HEK293 (cell line): ENCODE data around the gene FRMD5.
"Not testable (repeated sequence)": the region's sequence is repeated elsewhere in the genome, so short reads cannot be mapped to it uniquely, and the experiment has no call there.

Experiments used
- CTCF ChIA-PET: fragments of 350-600 bp; formaldehyde crosslinking; extraction: SDS; loops from one replicate; lab custom pipeline; 2021; ENCODE audit warnings: antibody characterized with exemption; lab: Yijun Ruan, JAX
- POLR2A ChIA-PET: fragments of 300-600 bp; formaldehyde crosslinking; extraction: SDS; loops from one replicate; lab custom pipeline; 2020; ENCODE audit warnings: antibody characterized with exemption, inconsistent platforms; lab: Yijun Ruan, JAX
- H3K27ac ChIP-seq: fragments of 200-500 bp; sonication (Bioruptor generic); 2 replicates; pipeline ENCODE4 v1.5.1; 2014; ENCODE audit warnings: low read depth, low read length, control low read depth, inconsistent platforms; ENCODE audit errors: extremely low read depth
- H3K36me3 ChIP-seq, 2 experiments: fragments of 200-500 bp in 1 of 2; sonication (Bioruptor generic) in 1 of 2; 1 replicate in 1 of 2; 2 replicates in 1 of 2; pipeline ENCODE4 v1.5.1; 2014 to 2017; ENCODE audit warnings: inconsistent platforms in 2 of 2, low read length in 2 of 2; ENCODE audit not compliant: control insufficient read depth in 2 of 2, insufficient read depth in 1 of 2
- H3K4me1 ChIP-seq: fragments of 200-500 bp; sonication (Bioruptor generic); 2 replicates; pipeline ENCODE4 v1.5.1; 2014; ENCODE audit warnings: mild to moderate bottlenecking, low read length, inconsistent platforms; ENCODE audit not compliant: control insufficient read depth, insufficient read depth
- H3K4me3 ChIP-seq: 2 replicates; pipeline ENCODE4 v1.5.1; 2011; ENCODE audit warnings: low read depth, mild to moderate bottlenecking, control low read depth, low read length, moderate library complexity
- H3K9me3 ChIP-seq: fragments of 200-500 bp; sonication (Bioruptor generic); 2 replicates; pipeline ENCODE4 v1.5.1; 2014; ENCODE audit warnings: low read depth, low read length, inconsistent platforms; ENCODE audit not compliant: control insufficient read depth, insufficient read depth
- EGR2 ChIP-seq: fragments of 450-650 bp; formaldehyde crosslinking; IDR thresholded peaks from 2 replicates; pipeline ENCODE4 v1.5.1; 2016; ENCODE audit warnings: low read depth, missing biosample characterization, missing genetic modification characterization
- GLIS1 ChIP-seq: fragments of 450-650 bp; formaldehyde crosslinking; IDR thresholded peaks from 2 replicates; pipeline ENCODE4 v1.5.1; 2016; ENCODE audit warnings: missing biosample characterization, missing genetic modification characterization
- IKZF3 ChIP-seq: fragments of 450-650 bp; IDR thresholded peaks from 2 replicates; pipeline ENCODE4 v1.5.0; 2018; ENCODE audit warnings: missing biosample characterization, mild to moderate bottlenecking, missing genetic modification characterization, moderate library complexity
- MZF1 ChIP-seq: fragments of 450-650 bp; formaldehyde crosslinking; IDR thresholded peaks from 2 replicates; pipeline ENCODE4 v1.5.1; 2017; ENCODE audit warnings: missing biosample characterization, missing genetic modification characterization, borderline replicate concordance
- OSR2 ChIP-seq: fragments of 450-650 bp; formaldehyde crosslinking; IDR thresholded peaks from 2 replicates; pipeline ENCODE4 v1.5.1; 2016; ENCODE audit warnings: missing biosample characterization, missing genetic modification characterization
- SP7 ChIP-seq: fragments of 450-650 bp; formaldehyde crosslinking; IDR thresholded peaks from 2 replicates; pipeline ENCODE4 v1.5.1; 2016; ENCODE audit warnings: missing biosample characterization, missing genetic modification characterization
- ZBTB20 ChIP-seq: fragments of 450-650 bp; formaldehyde crosslinking; IDR thresholded peaks from 2 replicates; pipeline ENCODE4 v1.5.1; 2016; ENCODE audit warnings: missing biosample characterization, missing genetic modification characterization
- ZBTB48 ChIP-seq: fragments of 450-650 bp; formaldehyde crosslinking; IDR thresholded peaks from 2 replicates; pipeline ENCODE4 v1.5.1; 2016; ENCODE audit warnings: missing biosample characterization, missing genetic modification characterization
- ZNF155 ChIP-seq: fragments of 450-650 bp; formaldehyde crosslinking; IDR thresholded peaks from 2 replicates; pipeline ENCODE4 v1.5.1; 2016; ENCODE audit warnings: missing biosample characterization, missing genetic modification characterization
- ZNF174 ChIP-seq: fragments of 450-650 bp; formaldehyde crosslinking; IDR thresholded peaks from 2 replicates; pipeline ENCODE4 v1.5.0; 2017; ENCODE audit warnings: missing biosample characterization, mild to moderate bottlenecking, missing genetic modification characterization
- ZNF19 ChIP-seq: fragments of 450-650 bp; formaldehyde crosslinking; IDR thresholded peaks from 2 replicates; pipeline ENCODE4; 2016; ENCODE audit warnings: missing biosample characterization, missing genetic modification characterization, low read depth
- ZNF48 ChIP-seq: fragments of 450-650 bp; formaldehyde crosslinking; IDR thresholded peaks from 2 replicates; pipeline ENCODE4 v1.5.1; 2016; ENCODE audit warnings: missing biosample characterization, missing genetic modification characterization
- ZNF501 ChIP-seq: fragments of 450-650 bp; formaldehyde crosslinking; IDR thresholded peaks from 2 replicates; pipeline ENCODE4 v1.5.1; 2016; ENCODE audit warnings: missing biosample characterization, missing genetic modification characterization
- ZNF529 ChIP-seq: fragments of 450-650 bp; formaldehyde crosslinking; IDR thresholded peaks from 2 replicates; pipeline ENCODE4 v1.5.1; 2017; ENCODE audit warnings: missing genetic modification characterization, missing biosample characterization; ENCODE audit not compliant: insufficient replicate concordance
- ZNF670 ChIP-seq: fragments of 450-650 bp; formaldehyde crosslinking; IDR thresholded peaks from 2 replicates; pipeline ENCODE4 v1.5.1; 2016; ENCODE audit warnings: missing biosample characterization, missing genetic modification characterization, low read depth
- ZNF791 ChIP-seq: fragments of 450-650 bp; formaldehyde crosslinking; IDR thresholded peaks from 2 replicates; pipeline ENCODE4 v1.5.1; 2016; ENCODE audit warnings: missing biosample characterization, missing genetic modification characterization
- TF ChIP-seq, protein P1 (sequence below): fragments of 450-650 bp; formaldehyde crosslinking; IDR thresholded peaks from 2 replicates; pipeline ENCODE4 v1.5.1; 2016; ENCODE audit warnings: missing biosample characterization, missing genetic modification characterization
- TF ChIP-seq, protein P2 (sequence below): IDR thresholded peaks from 2 replicates; pipeline ENCODE4 v1.6.1; 2011; ENCODE audit warnings: mild to moderate bottlenecking, low read depth, low read length, borderline replicate concordance

FRMD5 gene

GRCh38 chr15:44243829-44244228, 48.8 kb upstream of the FRMD5 start:
- CTCF ChIA-PET: no interaction called here
- no peaks in the 10 kb centered on the region for H3K36me3 ChIP-seq
- POLR2A ChIA-PET: no interaction called here
- no peak overlapping the region for H3K27ac ChIP-seq
- no peaks in the 10 kb centered on the region for H3K4me1 ChIP-seq
- no peak overlapping the region for H3K4me3 ChIP-seq
- no peaks in the 10 kb centered on the region for H3K9me3 ChIP-seq
- TF ChIP-seq ZNF48 (tag by site-specific recombination) (no peak), GLIS1 (tag by site-specific recombination) (no peak)

DNA sequence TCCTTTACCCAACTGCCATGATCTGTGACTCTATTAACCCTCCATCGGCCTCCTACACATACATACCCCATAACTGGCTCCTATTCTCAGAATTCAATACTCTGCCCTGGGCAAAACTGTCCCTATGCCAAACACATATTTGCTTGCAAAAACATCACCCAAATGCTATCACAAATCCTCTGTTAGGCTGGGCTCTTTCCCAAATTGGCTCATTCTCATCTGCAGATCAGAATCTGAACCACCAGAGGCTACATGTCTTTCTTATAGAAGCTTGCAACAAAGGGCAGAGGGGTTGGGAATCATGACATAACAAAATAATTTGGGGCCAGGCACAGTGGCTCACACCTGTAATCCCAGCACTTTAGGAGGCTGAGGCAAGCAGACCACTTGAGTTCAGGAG, 48.1 kb upstream of the FRMD5 start:
- Histone ChIP-seq H3K4me3 (no peak overlapping the region), H3K4me1 (no peaks in the 10 kb centered on the region), H3K27ac (no peak overlapping the region), H3K36me3 (no peaks in the 10 kb centered on the region), H3K9me3 (no peaks in the 10 kb centered on the region)
- ChIA-PET POLR2A (no interaction called here), CTCF (interaction anchor here (0.7 kb wide), 1 partner anchor 314 kb away, joined by 3 read pairs; no protein-coding TSS in a partner anchor)
- no peak for TF ChIP-seq IKZF3 (tag by site-specific recombination)
- no peak for TF ChIP-seq ZNF174 (tag by site-specific recombination)

DNA sequence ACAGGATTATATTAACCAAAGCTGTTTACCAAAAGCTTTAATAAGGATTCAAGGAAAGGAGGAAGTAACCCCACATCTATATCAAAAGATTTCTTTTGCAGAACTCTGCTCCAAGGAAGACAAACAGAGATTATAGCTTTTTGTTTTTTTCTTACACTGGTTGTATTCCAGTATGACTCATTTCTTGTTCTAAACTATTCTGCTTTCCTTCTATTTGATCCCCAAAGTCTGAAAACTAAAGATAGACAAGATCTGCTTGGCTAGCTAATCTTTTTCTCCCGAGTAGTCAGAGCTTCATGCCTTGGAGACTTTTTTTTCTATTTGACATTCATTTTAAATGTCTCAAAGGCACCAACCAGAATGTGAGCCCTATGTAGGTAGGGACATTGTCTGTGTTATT, 36.8 kb upstream of the FRMD5 start:
- no peaks in the 10 kb centered on the region for H3K36me3 ChIP-seq
- no peaks in the 10 kb centered on the region for H3K4me1 ChIP-seq
- no peak overlapping the region for H3K27ac ChIP-seq
- no peak overlapping the region for H3K4me3 ChIP-seq
- no peaks in the 10 kb centered on the region for H3K9me3 ChIP-seq
- no peak for TF ChIP-seq EGR2 (tag by site-specific recombination)
- TF ChIP-seq ZNF155 (tag by site-specific recombination): no peak
- no peak for TF ChIP-seq ZNF501 (tag by site-specific recombination)
- no peak for TF ChIP-seq OSR2 (tag by site-specific recombination)
- no peak for TF ChIP-seq ZNF791 (tag by site-specific recombination)
- no peak for TF ChIP-seq MZF1 (tag by site-specific recombination)
- TF ChIP-seq SP7: no peak
- TF ChIP-seq, protein P1, sequence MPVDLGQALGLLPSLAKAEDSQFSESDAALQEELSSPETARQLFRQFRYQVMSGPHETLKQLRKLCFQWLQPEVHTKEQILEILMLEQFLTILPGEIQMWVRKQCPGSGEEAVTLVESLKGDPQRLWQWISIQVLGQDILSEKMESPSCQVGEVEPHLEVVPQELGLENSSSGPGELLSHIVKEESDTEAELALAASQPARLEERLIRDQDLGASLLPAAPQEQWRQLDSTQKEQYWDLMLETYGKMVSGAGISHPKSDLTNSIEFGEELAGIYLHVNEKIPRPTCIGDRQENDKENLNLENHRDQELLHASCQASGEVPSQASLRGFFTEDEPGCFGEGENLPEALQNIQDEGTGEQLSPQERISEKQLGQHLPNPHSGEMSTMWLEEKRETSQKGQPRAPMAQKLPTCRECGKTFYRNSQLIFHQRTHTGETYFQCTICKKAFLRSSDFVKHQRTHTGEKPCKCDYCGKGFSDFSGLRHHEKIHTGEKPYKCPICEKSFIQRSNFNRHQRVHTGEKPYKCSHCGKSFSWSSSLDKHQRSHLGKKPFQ: no peak
- TF ChIP-seq ZNF529: no peak
- TF ChIP-seq ZNF19: no peak
- TF ChIP-seq, protein P2, sequence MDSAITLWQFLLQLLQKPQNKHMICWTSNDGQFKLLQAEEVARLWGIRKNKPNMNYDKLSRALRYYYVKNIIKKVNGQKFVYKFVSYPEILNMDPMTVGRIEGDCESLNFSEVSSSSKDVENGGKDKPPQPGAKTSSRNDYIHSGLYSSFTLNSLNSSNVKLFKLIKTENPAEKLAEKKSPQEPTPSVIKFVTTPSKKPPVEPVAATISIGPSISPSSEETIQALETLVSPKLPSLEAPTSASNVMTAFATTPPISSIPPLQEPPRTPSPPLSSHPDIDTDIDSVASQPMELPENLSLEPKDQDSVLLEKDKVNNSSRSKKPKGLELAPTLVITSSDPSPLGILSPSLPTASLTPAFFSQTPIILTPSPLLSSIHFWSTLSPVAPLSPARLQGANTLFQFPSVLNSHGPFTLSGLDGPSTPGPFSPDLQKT: no peak
- no peak for TF ChIP-seq ZBTB48 (tag by site-specific recombination)
- TF ChIP-seq ZNF670 (tag by site-specific recombination): no peak
- ChIA-PET POLR2A (no interaction called here), CTCF (interaction anchor here (0.6 to 0.8 kb wide), 3 partner anchors 13 to 328 kb away, joined by 3 to 4 read pairs (median 3); no protein-coding TSS in a partner anchor)

DNA sequence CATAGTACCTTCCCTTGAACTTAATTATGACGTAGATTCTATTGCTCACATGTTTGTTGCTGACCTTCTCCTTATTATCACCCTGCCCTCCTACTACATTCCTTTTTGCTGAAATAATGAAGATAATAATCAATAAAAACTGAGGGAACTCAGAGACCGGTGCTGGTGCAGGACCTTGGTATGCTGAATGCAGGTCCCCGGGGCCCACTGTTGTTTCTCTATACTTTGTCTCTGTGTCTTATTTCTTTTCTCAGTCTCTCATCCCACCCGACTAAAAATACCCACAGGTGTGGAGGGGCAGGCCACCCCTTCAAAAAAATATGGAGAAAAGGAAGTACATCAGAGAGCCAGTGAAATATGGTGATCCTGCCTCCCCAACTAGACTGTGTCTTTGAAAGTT, 34.2 kb upstream of the FRMD5 start:
- CTCF ChIA-PET, H3K36me3 ChIP-seq, H3K9me3 ChIP-seq, H3K4me3 ChIP-seq, H3K4me1 ChIP-seq, H3K27ac ChIP-seq: not testable (repeated sequence)
- POLR2A ChIA-PET: interaction anchor here (0.7 kb wide), 1 partner anchor 235 kb away, joined by 10 read pairs; no protein-coding TSS in a partner anchor
- TF ChIP-seq ZBTB20 (tag by site-specific recombination): peak; percentile 61; the same call in 1 of the 2 replicates
